VCaP (cell line): ENCODE data around the gene PLSCR3.
"Not testable (repeated sequence)": the region's sequence is repeated elsewhere in the genome, so short reads cannot be mapped to it uniquely, and the experiment has no call there.

Source experiments
- H3K27ac ChIP-seq: fragments of 450-650 bp; 2 replicates; pipeline ENCODE4 v1.5.1; 2017
- TF ChIP-seq, protein P1 (sequence below): fragments of 450-650 bp; conservative IDR thresholded peaks from 2 replicates; pipeline ENCODE4 v1.5.1; 2017; ENCODE audit warnings: mild to moderate bottlenecking, moderate library complexity

PLSCR3 gene

DNA sequence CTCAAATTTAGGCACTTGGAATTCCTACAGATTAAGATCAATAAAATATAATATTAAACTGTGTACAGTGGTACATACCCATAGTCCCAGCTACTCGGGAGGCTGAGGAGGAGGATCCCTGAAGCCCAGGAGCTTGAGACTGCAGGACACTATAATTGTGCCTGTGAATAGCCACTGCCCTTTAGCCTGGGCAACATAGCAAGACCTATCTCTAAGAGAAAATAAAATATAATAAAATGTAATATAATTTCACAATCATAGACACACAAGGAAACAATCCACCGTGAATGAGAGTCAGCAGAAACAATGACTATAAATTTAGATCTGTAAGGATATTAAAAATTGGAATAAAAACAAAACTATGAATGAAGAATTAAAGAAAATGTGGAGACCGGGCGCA lies 23.5 kb downstream of the PLSCR3 start:
- TF ChIP-seq, protein P1, sequence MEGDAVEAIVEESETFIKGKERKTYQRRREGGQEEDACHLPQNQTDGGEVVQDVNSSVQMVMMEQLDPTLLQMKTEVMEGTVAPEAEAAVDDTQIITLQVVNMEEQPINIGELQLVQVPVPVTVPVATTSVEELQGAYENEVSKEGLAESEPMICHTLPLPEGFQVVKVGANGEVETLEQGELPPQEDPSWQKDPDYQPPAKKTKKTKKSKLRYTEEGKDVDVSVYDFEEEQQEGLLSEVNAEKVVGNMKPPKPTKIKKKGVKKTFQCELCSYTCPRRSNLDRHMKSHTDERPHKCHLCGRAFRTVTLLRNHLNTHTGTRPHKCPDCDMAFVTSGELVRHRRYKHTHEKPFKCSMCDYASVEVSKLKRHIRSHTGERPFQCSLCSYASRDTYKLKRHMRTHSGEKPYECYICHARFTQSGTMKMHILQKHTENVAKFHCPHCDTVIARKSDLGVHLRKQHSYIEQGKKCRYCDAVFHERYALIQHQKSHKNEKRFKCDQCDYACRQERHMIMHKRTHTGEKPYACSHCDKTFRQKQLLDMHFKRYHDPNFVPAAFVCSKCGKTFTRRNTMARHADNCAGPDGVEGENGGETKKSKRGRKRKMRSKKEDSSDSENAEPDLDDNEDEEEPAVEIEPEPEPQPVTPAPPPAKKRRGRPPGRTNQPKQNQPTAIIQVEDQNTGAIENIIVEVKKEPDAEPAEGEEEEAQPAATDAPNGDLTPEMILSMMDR, result no peak
- no peak overlapping the region for H3K27ac ChIP-seq

DNA sequence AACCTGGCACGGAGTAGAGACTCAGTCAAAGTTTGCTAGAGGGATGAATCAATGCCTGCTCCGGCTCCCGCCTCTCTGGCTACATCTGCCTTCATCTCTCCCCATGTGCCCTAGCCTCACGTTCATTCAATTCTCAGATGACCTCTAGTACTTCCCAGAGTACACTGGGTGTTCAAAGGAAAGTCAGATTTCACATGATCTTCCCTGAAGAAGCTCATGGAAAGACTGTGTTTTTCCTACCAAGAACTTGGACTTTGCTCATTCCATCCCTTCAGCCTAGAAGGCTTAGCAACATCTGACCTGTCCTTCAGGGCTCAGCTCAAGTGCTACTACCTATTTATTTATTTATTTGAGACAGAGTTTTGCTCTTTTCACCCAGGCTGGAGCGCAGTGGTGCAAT lies 24.5 kb downstream of the PLSCR3 start:
- H3K27ac ChIP-seq, result no peak overlapping the region
- TF ChIP-seq, protein P1, result no peak

DNA sequence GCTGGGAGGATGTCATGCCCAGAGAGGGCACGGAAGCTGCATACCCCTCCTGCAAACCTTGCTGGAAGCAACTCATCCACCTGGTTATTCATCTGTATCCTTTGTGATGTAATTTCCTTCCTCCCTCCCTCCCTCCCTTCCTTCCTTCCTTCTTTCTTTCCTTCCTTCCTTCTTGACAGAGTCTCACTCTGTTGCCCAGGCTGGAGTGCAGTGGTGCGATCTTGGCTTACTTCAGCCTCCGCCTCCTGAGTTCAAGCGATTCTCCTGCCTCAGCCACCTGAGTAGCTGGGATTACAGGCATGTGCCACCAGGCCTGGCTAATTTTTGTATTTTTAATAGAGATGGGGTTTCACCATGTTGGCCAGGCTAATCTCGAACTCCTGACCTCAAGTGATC lies 25.7 kb downstream of the PLSCR3 start:
- H3K27ac ChIP-seq, result not testable (repeated sequence)

- H3K27ac ChIP-seq, result no peak overlapping the region
- TF ChIP-seq, protein P1, result no peak
These were observed 26.3 kb downstream of the PLSCR3 start for GRCh38 chr17:7367918-7368598.

GRCh38 chr17:7367083-7367482 lies 27.2 kb downstream of the PLSCR3 start:
- TF ChIP-seq, protein P1, result no peak
- H3K27ac ChIP-seq, result no peak overlapping the region

- H3K27ac ChIP-seq, result not testable (repeated sequence)
These were observed 28.4 kb downstream of the PLSCR3 start for GRCh38 chr17:7365963-7366362.

DNA sequence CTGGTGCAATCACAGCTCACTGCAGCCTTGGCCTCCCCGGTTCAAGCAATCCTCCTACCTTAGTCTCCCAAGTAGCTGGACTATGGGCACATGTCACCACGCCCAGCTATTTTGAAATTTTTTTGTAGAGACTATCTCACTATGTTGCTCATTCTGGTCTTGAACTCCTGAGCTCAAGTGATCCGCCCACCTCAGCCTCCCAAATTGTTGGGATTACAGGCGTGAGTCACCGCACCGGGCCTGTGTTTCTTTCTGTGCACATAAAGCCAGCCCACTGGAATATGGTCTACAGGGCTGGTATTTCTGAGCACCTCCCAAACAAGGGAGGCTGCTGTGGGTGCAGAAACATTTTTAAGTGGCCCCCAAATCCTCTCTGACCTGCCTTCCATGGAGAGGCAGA lies 31.0 kb downstream of the PLSCR3 start:
- TF ChIP-seq, protein P1, result no peak
- H3K27ac ChIP-seq, result no peak overlapping the region

DNA sequence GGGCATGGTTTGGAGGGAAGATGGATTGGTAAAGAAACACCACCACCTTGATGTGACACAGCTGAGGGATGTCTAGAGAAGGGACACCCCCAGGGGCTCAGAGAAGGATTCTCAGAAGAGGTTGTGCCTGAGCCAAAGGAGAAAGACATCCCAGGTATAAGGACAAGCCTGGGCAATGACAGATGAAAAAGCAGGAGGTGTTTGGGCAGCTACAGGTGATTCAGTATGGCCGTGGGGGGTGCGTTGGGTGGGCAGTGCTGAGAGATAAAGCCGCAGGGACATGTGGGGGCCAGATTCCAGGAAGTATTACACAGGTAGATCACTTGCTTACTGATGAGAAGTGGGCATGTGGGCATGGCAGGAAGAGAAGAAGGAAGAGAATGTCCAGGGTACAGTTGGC lies 32.4 kb downstream of the PLSCR3 start:
- TF ChIP-seq, protein P1, result no peak
- H3K27ac ChIP-seq, result no peak overlapping the region

DNA sequence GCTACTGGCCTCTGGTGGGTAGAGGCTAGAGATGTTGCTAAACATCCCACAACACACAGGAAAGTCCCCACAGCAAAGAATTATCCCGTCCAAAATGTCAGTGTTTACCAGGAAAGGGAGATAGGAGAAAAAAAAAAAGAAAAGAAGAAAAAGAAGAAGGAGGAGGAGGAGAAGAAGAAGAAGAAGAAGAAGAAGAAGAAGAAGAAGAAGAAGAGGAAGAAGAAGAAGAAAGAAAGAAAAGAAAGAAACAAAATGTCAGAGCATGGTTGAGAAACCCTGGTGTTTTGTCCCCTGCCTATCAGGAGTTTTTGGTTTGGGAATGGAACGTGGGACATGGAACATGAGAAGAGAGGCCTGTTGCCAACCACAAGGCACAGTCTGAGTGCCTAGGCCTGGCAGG lies 36.9 kb downstream of the PLSCR3 start:
- no peak overlapping the region for H3K27ac ChIP-seq
- TF ChIP-seq, protein P1, result no peak
